Neural cell (in vitro differentiated cells): ENCODE results near the gene RLN3. TPM values are rescaled to one million over a fixed set of nuclear protein-coding genes. Genes with fewer than 3 reads are reported as not detected.
"Not testable (repeated sequence)": the region's sequence is repeated elsewhere in the genome, so short reads cannot be mapped to it uniquely, and the experiment has no call there.

Experiments used
- H2AFZ ChIP-seq: fragments of 200-600, 300-800 bp; sonication (generic), shearing (Covaris generic); 2 replicates; pipeline ENCODE4 v1.6.0; 2014; ENCODE audit warnings: low read depth, mild to moderate bottlenecking, antibody characterized with exemption, low read length, moderate library complexity
- H3F3A ChIP-seq: fragments of 200-600 bp; shearing (Covaris generic); 2 replicates; pipeline ENCODE4 v1.6.1; 2016; ENCODE audit warnings: mild to moderate bottlenecking, moderate library complexity, mixed read lengths, antibody characterized with exemption, low read length; ENCODE audit not compliant: insufficient read depth, poor library complexity, severe bottlenecking
- H3K27ac ChIP-seq: fragments of 200-600, 300-800 bp; sonication (generic), shearing (Covaris generic); 2 replicates; pipeline ENCODE4 v1.5.1; 2014; ENCODE audit warnings: mild to moderate bottlenecking, low read length, moderate library complexity
- H3K27me3 ChIP-seq: fragments of 300-800, 200-600 bp; sonication (generic), shearing (Covaris generic); 2 replicates; pipeline ENCODE4 v1.6.0; 2014; ENCODE audit warnings: mild to moderate bottlenecking, low read depth, low read length, moderate library complexity; ENCODE audit not compliant: insufficient read depth
- H3K36me3 ChIP-seq: fragments of 300-800, 200-600 bp; sonication (generic), shearing (Covaris generic); 2 replicates; pipeline ENCODE4 v1.5.1; 2014; ENCODE audit warnings: mild to moderate bottlenecking, antibody characterized with exemption, low read length, moderate library complexity; ENCODE audit not compliant: insufficient read depth
- H3K4me2 ChIP-seq: fragments of 300-800, 200-600 bp; sonication (generic), shearing (Covaris generic); 2 replicates; pipeline ENCODE4 v1.6.0; 2014; ENCODE audit warnings: mild to moderate bottlenecking, low read length
- H3K4me3 ChIP-seq: fragments of 300-800, 200-600 bp; sonication (generic), shearing (Covaris generic); 2 replicates; pipeline ENCODE4 v1.5.1; 2014; ENCODE audit warnings: mild to moderate bottlenecking, low read length, moderate library complexity
- H3K79me2 ChIP-seq: fragments of 200-600 bp; shearing (Covaris generic); replicated peaks from 2 replicates; pipeline ENCODE4 v1.6.0; 2014; ENCODE audit warnings: mild to moderate bottlenecking, low read length, moderate library complexity; ENCODE audit not compliant: insufficient read depth
- H3K9ac ChIP-seq: fragments of 300-800, 200-600 bp; sonication (generic), shearing (Covaris generic); 2 replicates; pipeline ENCODE4 v1.6.1; 2016; ENCODE audit warnings: mild to moderate bottlenecking, low read length, mixed read lengths
- H3K9me2 ChIP-seq: fragments of 200-600 bp; shearing (Covaris generic); 2 replicates; pipeline ENCODE4 v1.6.1; 2016; ENCODE audit warnings: mild to moderate bottlenecking, low read length, mixed read lengths; ENCODE audit not compliant: insufficient read depth
- H3K9me3 ChIP-seq: fragments of 200-600, 300-800 bp; sonication (generic), shearing (Covaris generic); 2 replicates; pipeline ENCODE4 v1.6.1; 2016; ENCODE audit warnings: mild to moderate bottlenecking, mixed run types, low read length, moderate library complexity, mixed read lengths
- H4K20me1 ChIP-seq: fragments of 200-600 bp; shearing (Covaris generic); 2 replicates; pipeline ENCODE4 v1.6.1; 2016; ENCODE audit warnings: mild to moderate bottlenecking, mixed run types; ENCODE audit not compliant: insufficient read depth
- EP300 ChIP-seq: fragments of 450-650 bp; conservative IDR thresholded peaks from 2 replicates; pipeline ENCODE4 v1.6.1; 2014; ENCODE audit warnings: antibody characterized with exemption, mild to moderate bottlenecking, moderate library complexity; ENCODE audit not compliant: poor library complexity, severe bottlenecking
- EZH2 ChIP-seq: fragments of 200-600, 300-800 bp; shearing (Covaris generic), sonication (generic); IDR thresholded peaks from 2 replicates; pipeline ENCODE4 v1.6.1; 2014; ENCODE audit warnings: antibody characterized with exemption, low read length, borderline replicate concordance, mild to moderate bottlenecking; ENCODE audit not compliant: insufficient read depth, poor library complexity, severe bottlenecking
- MXI1 ChIP-seq: fragments of 450-650 bp; conservative IDR thresholded peaks from 2 replicates; pipeline ENCODE4 v1.6.1; 2014; ENCODE audit warnings: antibody characterized with exemption, mild to moderate bottlenecking; ENCODE audit not compliant: poor library complexity, severe bottlenecking
- POLR2AphosphoS5 ChIP-seq: IDR thresholded peaks from 2 replicates; pipeline ENCODE4 v1.6.1; 2012
- RAD21 ChIP-seq: fragments of 450-650 bp; conservative IDR thresholded peaks from 2 replicates; pipeline ENCODE4 v1.6.1; 2014; ENCODE audit warnings: antibody characterized with exemption, mild to moderate bottlenecking, moderate library complexity
- REST ChIP-seq: IDR thresholded peaks from 2 replicates; pipeline ENCODE4 v1.6.1; 2012; ENCODE audit warnings: borderline replicate concordance
- SMC3 ChIP-seq: fragments of 450-650 bp; conservative IDR thresholded peaks from 2 replicates; pipeline ENCODE4 v1.6.1; 2014; ENCODE audit warnings: antibody characterized with exemption, mild to moderate bottlenecking, moderate library complexity; ENCODE audit not compliant: poor library complexity
- TAF1 ChIP-seq: IDR thresholded peaks from 2 replicates; pipeline ENCODE4 v1.6.1; 2012; ENCODE audit warnings: low read depth
- polyA plus RNA-seq: library from polyadenylated mRNA; depleted of rRNA; stranded (reverse); fragments of >200 nt; gene quantifications from 2 replicates; pipeline ENCODE4 v1.2.3, GENCODE V29; 2014
- TF ChIP-seq, protein P1 (sequence below): fragments of 450-650 bp; IDR thresholded peaks from 2 replicates; pipeline ENCODE4 v1.5.1; 2014; ENCODE audit warnings: antibody characterized with exemption, mild to moderate bottlenecking, moderate library complexity; ENCODE audit not compliant: poor library complexity, severe bottlenecking

Gene RLN3
- polyA plus RNA-seq, 1 donor from 2014 or later, result not detected

DNA sequence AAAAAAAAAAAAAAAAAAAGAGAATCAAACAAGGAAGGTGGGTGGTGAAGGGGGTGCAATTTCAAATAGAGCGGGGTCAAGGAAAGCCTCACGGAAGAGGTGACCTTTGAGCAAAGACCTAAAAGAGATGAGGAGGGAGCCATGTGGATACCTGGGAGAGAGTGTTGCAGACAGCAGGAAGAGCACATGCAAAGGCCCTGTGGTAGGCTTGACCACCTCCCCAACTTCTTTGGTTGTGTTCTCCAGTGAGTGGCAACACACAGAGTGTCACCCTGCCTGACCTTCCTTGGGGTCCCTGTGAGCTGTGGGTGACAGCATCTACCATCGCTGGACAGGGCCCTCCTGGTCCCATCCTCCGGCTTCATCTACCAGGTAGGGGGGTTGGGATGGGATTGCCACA lies 22.6 kb downstream of the RLN3 start:
- Histone ChIP-seq H3K9me3 (no peaks in the 10 kb centered on the region), H3K9ac (no peak overlapping the region), H4K20me1 (no peaks in the 10 kb centered on the region), H2AFZ (no peak overlapping the region), H3K79me2 (no peaks in the 10 kb centered on the region), H3K4me3 (no peak overlapping the region), H3K27me3 (no peaks in the 10 kb centered on the region), H3K9me2 (no peaks in the 10 kb centered on the region), H3K27ac (no peak overlapping the region), H3K36me3 (no peaks in the 10 kb centered on the region), H3F3A (no peaks in the 10 kb centered on the region), H3K4me2 (no peak overlapping the region)
- TF ChIP-seq POLR2AphosphoS5 (no peak), TAF1 (no peak), REST (no peak), EZH2 (no peak), MXI1 (no peak), EP300 (no peak), RAD21 (no peak), SMC3 (no peak)
- TF ChIP-seq, protein P1, sequence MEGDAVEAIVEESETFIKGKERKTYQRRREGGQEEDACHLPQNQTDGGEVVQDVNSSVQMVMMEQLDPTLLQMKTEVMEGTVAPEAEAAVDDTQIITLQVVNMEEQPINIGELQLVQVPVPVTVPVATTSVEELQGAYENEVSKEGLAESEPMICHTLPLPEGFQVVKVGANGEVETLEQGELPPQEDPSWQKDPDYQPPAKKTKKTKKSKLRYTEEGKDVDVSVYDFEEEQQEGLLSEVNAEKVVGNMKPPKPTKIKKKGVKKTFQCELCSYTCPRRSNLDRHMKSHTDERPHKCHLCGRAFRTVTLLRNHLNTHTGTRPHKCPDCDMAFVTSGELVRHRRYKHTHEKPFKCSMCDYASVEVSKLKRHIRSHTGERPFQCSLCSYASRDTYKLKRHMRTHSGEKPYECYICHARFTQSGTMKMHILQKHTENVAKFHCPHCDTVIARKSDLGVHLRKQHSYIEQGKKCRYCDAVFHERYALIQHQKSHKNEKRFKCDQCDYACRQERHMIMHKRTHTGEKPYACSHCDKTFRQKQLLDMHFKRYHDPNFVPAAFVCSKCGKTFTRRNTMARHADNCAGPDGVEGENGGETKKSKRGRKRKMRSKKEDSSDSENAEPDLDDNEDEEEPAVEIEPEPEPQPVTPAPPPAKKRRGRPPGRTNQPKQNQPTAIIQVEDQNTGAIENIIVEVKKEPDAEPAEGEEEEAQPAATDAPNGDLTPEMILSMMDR, result no peak

DNA sequence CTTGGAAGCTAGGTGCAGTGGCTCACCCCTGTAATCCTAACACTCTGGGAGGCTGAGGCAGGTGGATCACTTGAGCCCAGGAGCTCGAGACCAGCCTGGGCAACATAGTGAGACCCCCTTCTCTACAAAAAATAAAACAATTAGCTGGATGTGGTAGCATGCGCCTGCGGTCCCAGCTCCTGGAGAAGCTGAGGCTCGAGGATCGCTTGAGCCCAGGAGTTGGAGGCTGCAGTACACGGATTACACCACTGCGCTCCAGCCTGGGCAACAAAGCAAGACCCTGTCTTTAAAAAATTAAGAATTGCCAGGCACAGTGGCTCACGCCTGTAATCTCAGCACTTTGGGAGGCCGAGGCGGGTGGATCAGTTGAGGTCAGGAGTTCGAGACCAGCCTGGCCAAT lies 23.0 kb downstream of the RLN3 start:
- H3K4me2 ChIP-seq, H4K20me1 ChIP-seq: not testable (repeated sequence)

DNA sequence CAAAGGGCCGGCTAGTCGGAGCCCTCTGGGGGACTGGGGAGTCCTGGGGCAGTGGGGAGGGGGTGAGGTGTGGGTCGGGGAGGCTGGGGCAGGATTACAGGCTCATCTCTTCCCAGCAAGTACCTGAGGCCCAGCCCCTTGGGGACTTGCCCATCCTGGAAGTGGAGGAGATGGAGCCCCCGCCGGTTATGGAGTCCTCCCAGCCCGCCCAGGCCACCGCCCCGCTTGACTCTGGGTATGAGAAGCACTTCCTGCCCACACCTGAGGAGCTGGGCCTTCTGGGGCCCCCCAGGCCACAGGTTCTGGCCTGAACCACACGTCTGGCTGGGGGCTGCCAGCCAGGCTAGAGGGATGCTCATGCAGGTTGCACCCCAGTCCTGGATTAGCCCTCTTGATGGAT lies 24.0 kb downstream of the RLN3 start:
- H3K9me2 ChIP-seq, result no peaks in the 10 kb centered on the region
- no peaks in the 10 kb centered on the region for H3F3A ChIP-seq
- TF ChIP-seq REST, result no peak
- TF ChIP-seq, protein P1, result no peak
- no peak for TF ChIP-seq EP300
- no peak for TF ChIP-seq POLR2AphosphoS5
- TF ChIP-seq MXI1, result no peak
- TF ChIP-seq TAF1, result no peak
- no peak for TF ChIP-seq SMC3
- no peak for TF ChIP-seq EZH2
- no peak for TF ChIP-seq RAD21
- H3K27ac ChIP-seq, result no peak overlapping the region
- no peaks in the 10 kb centered on the region for H3K36me3 ChIP-seq
- H3K9ac ChIP-seq, result no peak overlapping the region
- H2AFZ ChIP-seq, result no peak overlapping the region
- no peaks in the 10 kb centered on the region for H3K79me2 ChIP-seq
- no peak overlapping the region for H3K4me2 ChIP-seq
- no peak overlapping the region for H3K4me3 ChIP-seq
- H3K9me3 ChIP-seq, result no peaks in the 10 kb centered on the region
- H4K20me1 ChIP-seq, result no peaks in the 10 kb centered on the region
- H3K27me3 ChIP-seq, result no peaks in the 10 kb centered on the region

More for the DNA sequence above, 23.0 kb downstream of the RLN3 start:
- not testable (repeated sequence) for H3K9me3 ChIP-seq, H3K36me3 ChIP-seq, H3K9me2 ChIP-seq, H3K4me3 ChIP-seq, H3K27ac ChIP-seq, H3K79me2 ChIP-seq, H3F3A ChIP-seq, H3K9ac ChIP-seq, H3K27me3 ChIP-seq, H2AFZ ChIP-seq
